Hematopoietic multipotent progenitor cell treated with erythropoietin and hydrocortisone succinate and interleukin-3 and kit ligand, for 4 days (in vitro differentiated cells): ENCODE results near the gene PGAP6.
A peak's percentile ranks its signal among the peaks of the same experiment; 100 is the strongest.
"Not testable (repeated sequence)": the region's sequence is repeated elsewhere in the genome, so short reads cannot be mapped to it uniquely, and the experiment has no call there.

Source experiments
- DNase-seq: peaks from one replicate; pipeline ENCODE4 v3.0.0-alpha.2; 2015

PGAP6 gene

DNA sequence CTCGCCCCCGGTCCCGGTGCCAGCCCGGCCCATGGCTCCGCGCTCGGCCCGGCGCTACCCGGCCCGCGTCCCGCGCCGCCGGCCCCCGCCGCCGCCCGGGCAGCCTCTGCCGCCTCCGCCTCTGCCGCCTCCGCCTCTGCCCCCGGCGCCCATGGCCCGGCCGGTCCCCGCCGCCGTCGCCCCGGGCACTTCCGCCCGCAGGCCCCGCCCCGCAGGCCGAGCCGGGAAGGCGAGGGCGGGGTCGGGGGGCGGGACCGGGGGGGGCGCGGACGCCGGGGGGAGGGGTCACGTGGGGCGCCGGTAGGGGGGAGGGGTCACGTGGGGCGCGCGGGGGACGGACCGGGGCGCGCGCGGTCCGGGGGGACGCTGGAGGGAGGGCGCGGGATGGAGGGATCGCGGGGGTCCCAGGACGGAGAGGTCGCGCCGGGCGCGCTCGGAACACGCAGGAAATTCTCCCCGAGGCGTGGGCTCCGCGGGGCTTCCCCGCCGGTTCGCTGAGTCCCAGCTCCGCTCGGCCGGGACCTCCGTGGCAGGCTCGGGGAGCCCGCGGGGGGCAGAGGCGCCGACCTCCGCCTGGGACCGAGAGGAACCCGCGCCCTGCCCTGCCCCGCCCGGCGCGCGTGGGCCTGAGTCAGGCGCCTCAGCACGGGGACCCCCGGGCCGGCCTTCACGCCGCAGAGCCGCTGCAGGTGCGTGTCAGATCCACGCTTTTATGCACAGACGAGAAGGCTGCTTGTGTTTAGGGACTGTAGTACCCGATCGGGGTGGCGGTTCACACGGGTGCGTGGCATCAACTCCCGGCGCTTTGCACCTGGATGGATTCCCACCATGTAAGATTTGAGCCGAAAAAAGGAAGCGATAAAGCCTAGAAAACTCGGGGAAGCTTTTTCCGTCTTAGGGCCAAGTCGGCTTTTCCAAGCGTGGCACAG is at the start of gene PGAP6:
PGAP6 (minus strand) TSS at position 190 of the 929 bp plus-strand sequence; CDS start at position 33, 157 bp downstream.
- DNase-seq, result peak; percentile 86

- DNase-seq, result no peak
These were observed 49.1 kb upstream of the PGAP6 start for GRCh38 chr16:430904-431303.

DNA sequence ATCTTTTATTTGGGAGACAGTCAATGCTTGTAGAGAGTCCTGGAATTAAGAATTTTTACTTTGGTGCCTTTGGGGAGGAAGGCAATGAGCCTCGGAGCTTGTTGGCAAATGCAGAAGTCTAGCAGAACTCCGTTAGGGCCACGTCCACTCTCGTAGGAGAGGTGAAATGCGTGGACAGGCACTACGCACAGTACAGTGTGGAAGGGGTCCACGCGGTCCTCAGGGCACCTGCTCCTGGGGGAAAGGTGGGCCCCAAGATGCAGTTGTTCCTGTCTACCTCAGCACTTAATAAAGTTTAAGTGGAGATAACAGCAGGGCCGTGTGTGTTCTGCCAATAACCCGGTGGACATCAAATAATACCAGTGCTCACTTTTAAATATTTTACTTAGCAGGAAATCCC is 45.5 kb upstream of the PGAP6 start:
- no peak for DNase-seq

GRCh38 chr16:426906-427249 is 45.1 kb upstream of the PGAP6 start:
- DNase-seq, result peak; percentile 40

- peak; percentile 30 for DNase-seq
These were observed 44.5 kb upstream of the PGAP6 start for GRCh38 chr16:426115-426905.

GRCh38 chr16:425740-426114 is 43.9 kb upstream of the PGAP6 start:
- no peak for DNase-seq

- DNase-seq, result peak; percentile 93
These were observed 43.4 kb upstream of the PGAP6 start, which contains the start of gene RAB11FIP3 for GRCh38 chr16:425082-425718. RAB11FIP3 (plus strand) TSS chr16:425649; CDS start chr16:426007, 358 bp downstream.

GRCh38 chr16:424623-425081 is 42.9 kb upstream of the PGAP6 start:
- peak; percentile 46 for DNase-seq

DNA sequence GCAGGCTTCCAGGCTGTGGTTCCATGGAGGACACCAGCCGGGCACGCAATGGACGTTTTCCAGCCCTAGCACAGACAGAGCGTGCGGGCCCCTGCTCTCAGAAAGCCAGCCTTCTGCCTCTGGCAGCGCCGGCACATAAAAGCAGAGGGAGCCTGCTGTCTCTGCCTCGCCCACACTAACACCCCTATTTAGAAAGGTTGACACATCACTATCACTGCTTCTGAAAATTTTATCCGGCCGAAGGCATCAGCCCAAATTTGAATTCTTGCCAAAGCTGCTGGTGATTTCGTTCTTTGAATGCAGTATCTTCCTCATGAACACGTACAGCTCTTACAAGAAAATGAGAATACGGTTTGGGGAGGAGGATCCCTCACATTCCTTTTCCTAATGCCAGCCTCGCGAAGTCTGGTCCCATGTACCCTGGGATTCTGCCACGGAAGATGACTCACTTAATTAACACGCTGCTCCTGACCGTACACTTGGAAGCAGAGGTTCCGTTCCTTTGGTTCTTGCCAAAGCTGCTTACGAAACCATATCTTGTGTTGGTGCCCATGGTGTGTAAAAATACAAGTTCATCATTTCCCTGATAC is 42.4 kb upstream of the PGAP6 start:
- DNase-seq, result no peak

DNA sequence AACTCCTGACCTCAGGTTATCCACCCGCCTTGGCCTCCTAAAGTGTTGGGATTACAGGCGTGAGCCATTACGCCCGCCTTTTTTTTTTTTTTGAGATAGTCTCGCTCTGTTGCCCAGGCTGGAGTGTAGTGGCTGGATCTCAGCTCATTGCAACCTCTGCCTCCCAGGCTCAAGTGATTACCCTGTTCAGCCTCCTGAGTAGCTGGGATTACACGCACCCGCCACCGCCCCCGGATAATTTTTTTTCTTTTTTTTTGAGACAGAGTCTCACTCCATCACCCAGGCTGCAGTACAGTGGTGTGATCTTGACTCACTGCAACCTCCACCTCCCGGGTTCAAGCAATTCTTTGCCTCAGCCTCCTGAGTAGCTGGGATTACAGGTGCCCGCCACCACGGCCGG is 40.4 kb upstream of the PGAP6 start:
- DNase-seq, result not testable (repeated sequence)

GRCh38 chr16:415170-415498 is 33.4 kb upstream of the PGAP6 start:
- not testable (repeated sequence) for DNase-seq

GRCh38 chr16:414395-415169 is 32.8 kb upstream of the PGAP6 start:
- DNase-seq, result no peak

DNA sequence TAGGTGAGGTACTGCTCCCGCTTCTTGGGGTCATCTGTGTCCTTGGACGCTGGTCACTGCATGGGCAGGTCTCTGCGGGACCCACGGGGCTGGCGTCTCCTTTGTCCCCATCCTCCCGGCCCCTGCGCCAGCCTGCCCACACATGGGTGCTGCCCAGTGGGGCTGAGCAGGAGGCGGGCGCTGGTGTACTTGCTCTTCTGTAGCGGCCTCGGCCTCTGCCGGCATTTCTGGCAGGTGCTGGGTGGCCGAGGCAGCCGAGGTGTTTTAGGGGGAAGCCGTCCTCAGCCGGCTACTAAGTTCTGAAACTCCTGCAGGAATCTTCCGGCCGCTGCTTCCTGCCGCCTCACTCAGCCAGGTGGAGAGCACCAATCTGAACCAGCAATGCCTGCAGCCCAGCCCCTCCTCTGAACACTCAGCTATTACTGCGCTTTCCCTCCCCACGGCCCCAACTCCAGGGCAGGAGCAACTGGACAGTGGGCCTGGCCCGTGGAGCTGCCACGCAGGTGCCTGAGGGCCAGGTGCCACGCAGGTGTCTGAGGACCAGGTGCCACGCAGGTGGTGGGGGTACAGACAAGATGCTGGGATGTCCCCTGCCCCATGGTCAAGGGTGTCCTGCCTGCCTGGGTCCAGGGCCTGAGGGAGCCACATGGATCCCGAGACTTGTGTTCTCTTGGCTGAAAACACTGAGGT is 29.9 kb upstream of the PGAP6 start:
- no peak for DNase-seq

GRCh38 chr16:410516-411178 is 28.9 kb upstream of the PGAP6 start:
- DNase-seq, result no peak

DNA sequence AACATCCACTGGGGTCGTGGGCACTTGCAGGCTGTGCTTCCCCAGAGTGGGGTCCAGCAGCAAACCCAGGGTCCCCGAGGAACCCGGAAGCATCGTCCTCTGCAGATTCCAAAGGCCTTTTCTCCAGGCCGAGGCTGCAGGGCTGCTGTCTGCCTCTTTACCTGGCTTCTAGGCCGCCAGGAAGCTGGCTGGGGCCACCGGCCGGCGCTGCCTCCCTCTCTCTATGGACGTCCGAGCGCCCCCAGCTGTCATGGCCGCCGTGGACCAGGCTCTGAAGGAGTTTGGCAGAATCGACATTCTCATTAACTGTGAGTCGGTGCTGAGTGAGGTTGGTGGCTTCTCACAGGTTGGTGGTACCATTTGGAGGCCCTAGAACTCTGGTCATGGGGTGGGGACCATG is 25.5 kb upstream of the PGAP6 start:
- no peak for DNase-seq

DNA sequence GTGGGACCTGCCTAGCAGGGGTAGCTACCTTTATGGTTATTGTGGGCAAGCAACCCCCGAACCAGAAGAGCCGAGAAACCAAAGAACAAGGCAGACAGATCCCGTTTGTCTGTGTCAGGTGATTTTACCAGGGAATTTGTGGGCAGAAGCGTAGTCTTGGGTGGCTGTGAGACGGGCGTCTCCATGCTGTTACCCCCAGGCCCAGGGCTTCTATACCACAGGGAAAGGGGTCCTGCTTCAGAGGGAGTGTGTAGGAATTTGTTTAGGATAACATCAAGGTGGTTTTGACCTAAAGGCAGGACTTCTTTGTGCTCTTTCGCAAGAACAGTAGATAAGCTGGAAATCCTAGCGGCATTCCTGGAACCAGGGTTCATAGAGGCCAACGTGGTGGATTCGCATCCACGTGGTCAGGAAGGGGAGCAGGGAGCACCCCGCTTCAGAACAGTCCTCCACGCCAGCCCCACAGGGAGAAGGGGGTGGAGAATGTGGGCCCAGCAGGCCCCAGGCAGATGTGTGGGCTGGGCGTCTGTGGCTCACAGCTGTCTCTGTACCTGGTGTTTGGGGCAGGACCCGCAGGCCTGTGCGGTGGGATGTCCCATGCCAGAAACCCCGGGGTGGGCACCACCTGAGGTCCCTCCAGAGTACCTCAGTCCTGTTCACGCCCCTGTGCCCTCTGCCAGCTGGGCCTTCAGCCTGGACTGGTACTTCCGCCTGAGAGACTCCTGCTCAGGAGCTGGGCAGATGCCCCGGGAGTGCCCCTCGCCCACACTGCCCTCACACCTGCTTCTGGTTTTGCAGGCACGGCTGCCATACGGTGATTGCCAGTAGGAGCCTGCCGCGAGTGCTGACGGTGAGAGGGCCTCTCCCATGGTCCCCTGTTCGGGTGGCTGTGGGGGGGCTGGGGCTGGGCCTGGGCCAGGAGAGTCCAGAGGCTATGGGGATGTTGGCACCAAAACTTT is 24.0 kb upstream of the PGAP6 start:
- no peak for DNase-seq

DNA sequence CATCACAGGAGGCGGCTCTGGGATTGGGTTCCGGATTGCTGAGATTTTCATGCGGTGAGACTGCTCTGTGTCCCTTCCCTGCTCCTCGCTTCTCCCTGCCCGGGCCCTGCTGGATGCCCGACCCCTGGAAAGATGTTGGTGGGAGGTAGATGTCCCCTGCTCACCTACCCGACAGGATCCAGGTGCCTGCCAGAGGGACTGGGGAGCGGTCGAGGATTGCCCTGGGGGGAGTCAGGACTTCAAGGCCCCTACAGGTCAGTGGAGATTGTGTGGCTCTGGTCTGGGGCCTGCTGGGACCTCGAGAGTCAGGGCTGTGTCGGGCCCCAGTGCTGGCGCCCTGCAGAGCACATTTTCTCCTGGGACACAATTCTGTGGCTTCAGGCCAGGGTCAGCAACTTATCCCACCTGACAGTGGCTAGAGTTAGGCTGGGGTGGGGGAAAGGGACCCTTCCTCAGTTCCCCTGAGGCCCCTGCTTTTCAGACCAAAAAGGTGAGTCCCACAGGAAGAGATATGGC is 23.3 kb upstream of the PGAP6 start:
- no peak for DNase-seq

- peak; percentile 97 for DNase-seq
These were observed 19.9 kb upstream of the PGAP6 start, which contains the start of gene DECR2 for GRCh38 chr16:401468-402348. DECR2 (plus strand) TSS chr16:401885; CDS start chr16:401964, 79 bp downstream.
